ENCODE measurements around the gene ZMIZ1. TPM values are rescaled to one million over a fixed set of nuclear protein-coding genes. Genes with fewer than 3 reads are reported as not detected.

ZMIZ1 gene
- polyA plus RNA-seq, 1 donor from 2014 or later: 26.8 TPM

GRCh38 chr10:79093658-79094411 lies 25.1 kb downstream of the ZMIZ1 start:
- no peaks in the 10 kb centered on the region for H3K9me3 ChIP-seq (ENCODE audit: low read length)
- TF ChIP-seq MXI1 (conservative IDR thresholded peaks at IDR 0.05; ENCODE audit: poor library complexity, severe bottlenecking): no peak
- no peak overlapping the region for H3K27ac ChIP-seq (ENCODE audit: low read length)
- H4K20me1 ChIP-seq (ENCODE audit: insufficient read depth): peaks cover 36% of the 10 kb centered on the region
- no peaks in the 10 kb centered on the region for H3F3A ChIP-seq (ENCODE audit: insufficient read depth, low read length, poor library complexity, severe bottlenecking)
- H3K4me2 ChIP-seq (ENCODE audit: low read length): no peak overlapping the region
- H3K9ac ChIP-seq (ENCODE audit: low read length): no peak overlapping the region
- no peaks in the 10 kb centered on the region for H3K27me3 ChIP-seq (ENCODE audit: insufficient read depth, low read depth, low read length)
- H3K4me3 ChIP-seq (ENCODE audit: low read length): no peak overlapping the region
- H3K9me2 ChIP-seq (ENCODE audit: insufficient read depth, low read length): no peaks in the 10 kb centered on the region
- peaks cover 91% of the 10 kb centered on the region for H3K79me2 ChIP-seq (replicated peaks; ENCODE audit: insufficient read depth, low read length)
- H2AFZ ChIP-seq (ENCODE audit: low read depth, low read length): no peak overlapping the region
- H3K36me3 ChIP-seq (ENCODE audit: insufficient read depth, low read length): no peaks in the 10 kb centered on the region

GRCh38 chr10:79094412-79095175 lies 25.8 kb downstream of the ZMIZ1 start:
- TF ChIP-seq SMC3 (conservative IDR thresholded peaks at IDR 0.05; ENCODE audit: poor library complexity): no peak
- H2AFZ ChIP-seq (ENCODE audit: low read depth, low read length): no peak overlapping the region
- no peak overlapping the region for H3K4me3 ChIP-seq (ENCODE audit: low read length)
- H3F3A ChIP-seq (ENCODE audit: insufficient read depth, low read length, poor library complexity, severe bottlenecking): no peaks in the 10 kb centered on the region
- H3K4me2 ChIP-seq (ENCODE audit: low read length): no peak overlapping the region
- H3K27ac ChIP-seq (ENCODE audit: low read length): no peak overlapping the region
- peaks cover 42% of the 10 kb centered on the region for H4K20me1 ChIP-seq (ENCODE audit: insufficient read depth)
- H3K79me2 ChIP-seq (replicated peaks; ENCODE audit: insufficient read depth, low read length): peaks cover 92% of the 10 kb centered on the region
- H3K9me3 ChIP-seq (ENCODE audit: low read length): no peaks in the 10 kb centered on the region
- no peak overlapping the region for H3K9ac ChIP-seq (ENCODE audit: low read length)
- no peaks in the 10 kb centered on the region for H3K36me3 ChIP-seq (ENCODE audit: insufficient read depth, low read length)
- no peaks in the 10 kb centered on the region for H3K9me2 ChIP-seq (ENCODE audit: insufficient read depth, low read length)
- H3K27me3 ChIP-seq (ENCODE audit: insufficient read depth, low read depth, low read length): no peaks in the 10 kb centered on the region

GRCh38 chr10:79095316-79095715 lies 26.6 kb downstream of the ZMIZ1 start:
- TF ChIP-seq SMC3 (conservative IDR thresholded peaks at IDR 0.05; ENCODE audit: poor library complexity) (no peak), RAD21 (conservative IDR thresholded peaks at IDR 0.05) (no peak)
- peaks cover 43% of the 10 kb centered on the region for H4K20me1 ChIP-seq (ENCODE audit: insufficient read depth)
- H3K36me3 ChIP-seq (ENCODE audit: insufficient read depth, low read length): no peaks in the 10 kb centered on the region
- no peak overlapping the region for H3K27ac ChIP-seq (ENCODE audit: low read length)
- no peaks in the 10 kb centered on the region for H3K9me2 ChIP-seq (ENCODE audit: insufficient read depth, low read length)
- H2AFZ ChIP-seq (ENCODE audit: low read depth, low read length): no peak overlapping the region
- H3K4me2 ChIP-seq (ENCODE audit: low read length): no peak overlapping the region
- H3K9ac ChIP-seq (ENCODE audit: low read length): no peak overlapping the region
- H3F3A ChIP-seq (ENCODE audit: insufficient read depth, low read length, poor library complexity, severe bottlenecking): no peaks in the 10 kb centered on the region
- peaks cover 95% of the 10 kb centered on the region for H3K79me2 ChIP-seq (replicated peaks; ENCODE audit: insufficient read depth, low read length)
- no peaks in the 10 kb centered on the region for H3K27me3 ChIP-seq (ENCODE audit: insufficient read depth, low read depth, low read length)
- H3K9me3 ChIP-seq (ENCODE audit: low read length): no peaks in the 10 kb centered on the region
- H3K4me3 ChIP-seq (ENCODE audit: low read length): no peak overlapping the region

GRCh38 chr10:79096514-79096913 lies 27.7 kb downstream of the ZMIZ1 start:
- Histone ChIP-seq H3K79me2 (replicated peaks; ENCODE audit: insufficient read depth, low read length) (peaks cover 96% of the 10 kb centered on the region), H3K27ac (ENCODE audit: low read length) (no peak overlapping the region), H4K20me1 (ENCODE audit: insufficient read depth) (peaks cover 50% of the 10 kb centered on the region)

More at GRCh38 chr10:79096514-79096913, 27.7 kb downstream of the ZMIZ1 start:
- no peaks in the 10 kb centered on the region for H3F3A ChIP-seq (ENCODE audit: insufficient read depth, low read length, poor library complexity, severe bottlenecking)
- no peak overlapping the region for H3K4me3 ChIP-seq (ENCODE audit: low read length)
- H3K4me2 ChIP-seq (ENCODE audit: low read length): no peak overlapping the region
- no peak overlapping the region for H3K9ac ChIP-seq (ENCODE audit: low read length)
- H2AFZ ChIP-seq (ENCODE audit: low read depth, low read length): no peak overlapping the region
- no peaks in the 10 kb centered on the region for H3K27me3 ChIP-seq (ENCODE audit: insufficient read depth, low read depth, low read length)
- no peaks in the 10 kb centered on the region for H3K9me3 ChIP-seq (ENCODE audit: low read length)
- no peak for TF ChIP-seq CTCF (IDR thresholded peaks at IDR 0.05; ENCODE audit: poor library complexity, severe bottlenecking)
- TF ChIP-seq POLR2AphosphoS5 (IDR thresholded peaks at IDR 0.05): no peak
- TF ChIP-seq RAD21 (conservative IDR thresholded peaks at IDR 0.05): no peak
- no peak for TF ChIP-seq TAF1 (IDR thresholded peaks at IDR 0.05; ENCODE audit: low read depth)
- TF ChIP-seq EZH2 (IDR thresholded peaks at IDR 0.05; ENCODE audit: borderline replicate concordance, insufficient read depth, low read length, poor library complexity, severe bottlenecking): no peak
- TF ChIP-seq MXI1 (conservative IDR thresholded peaks at IDR 0.05; ENCODE audit: poor library complexity, severe bottlenecking): no peak
- no peak for TF ChIP-seq EP300 (conservative IDR thresholded peaks at IDR 0.05; ENCODE audit: poor library complexity, severe bottlenecking)
- no peak for TF ChIP-seq REST (IDR thresholded peaks at IDR 0.05; ENCODE audit: borderline replicate concordance)
- no peak for TF ChIP-seq SMC3 (conservative IDR thresholded peaks at IDR 0.05; ENCODE audit: poor library complexity)
- H3K9me2 ChIP-seq (ENCODE audit: insufficient read depth, low read length): no peaks in the 10 kb centered on the region
- no peaks in the 10 kb centered on the region for H3K36me3 ChIP-seq (ENCODE audit: insufficient read depth, low read length)
